ENCODE data around the gene TAOK1. TPM values are rescaled to one million over a fixed set of nuclear protein-coding genes. Genes with fewer than 3 reads are reported as not detected.

TAOK1 gene
- 16.3 to 25.2 TPM (median 23.1 TPM) in 5 replicates for total RNA-seq (2022; extraction: Qiagen RNA extraction; ENCODE audit: low read depth)

DNA sequence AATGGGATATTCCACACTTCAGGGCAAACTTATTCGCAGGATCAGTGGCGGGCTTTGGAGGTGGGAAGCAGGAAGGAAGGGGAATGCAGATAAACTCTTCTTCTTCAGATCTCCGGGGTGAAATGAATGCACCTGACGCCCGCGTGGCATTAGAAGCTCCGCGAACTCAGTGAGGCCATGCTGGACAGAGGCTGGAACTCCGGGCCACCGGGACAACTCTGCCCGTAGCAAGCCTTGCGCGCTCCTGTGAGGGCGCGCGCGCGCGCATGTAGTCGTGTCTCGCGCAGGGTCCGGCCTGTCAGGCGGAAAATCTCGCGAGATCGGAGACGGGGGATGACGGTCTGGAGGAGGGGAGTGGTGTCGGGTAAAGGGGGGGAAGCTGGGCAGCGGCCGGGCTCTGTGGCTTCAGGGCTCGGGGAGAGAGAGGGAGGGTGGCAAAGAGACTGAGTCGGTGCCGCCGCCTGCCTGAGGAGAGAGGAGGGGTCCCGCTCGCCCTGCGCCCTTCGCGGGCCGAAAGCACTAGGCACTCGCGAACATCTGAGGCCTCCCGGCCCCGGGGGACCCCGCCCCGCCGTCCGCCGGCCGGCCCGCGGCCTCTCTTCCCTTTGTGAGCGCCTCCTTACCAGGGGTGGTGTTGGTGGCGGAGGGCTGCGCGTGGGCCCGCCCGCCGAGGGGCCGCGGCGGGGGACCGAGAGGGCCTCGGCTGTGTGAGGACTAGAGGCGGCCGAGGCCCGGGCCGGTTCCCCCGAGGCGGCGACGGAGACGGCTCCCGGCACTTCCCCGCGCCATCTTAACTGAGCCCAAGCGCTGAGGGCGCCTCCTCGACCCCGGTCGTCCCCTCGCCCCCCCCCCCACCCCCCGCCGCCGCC, at the start of gene TAOK1:
TSS of gene TAOK1 (plus strand) at position 382 of the 869 bp plus-strand sequence. CDS start 61,186 bp downstream, outside the sequence.

DNA sequence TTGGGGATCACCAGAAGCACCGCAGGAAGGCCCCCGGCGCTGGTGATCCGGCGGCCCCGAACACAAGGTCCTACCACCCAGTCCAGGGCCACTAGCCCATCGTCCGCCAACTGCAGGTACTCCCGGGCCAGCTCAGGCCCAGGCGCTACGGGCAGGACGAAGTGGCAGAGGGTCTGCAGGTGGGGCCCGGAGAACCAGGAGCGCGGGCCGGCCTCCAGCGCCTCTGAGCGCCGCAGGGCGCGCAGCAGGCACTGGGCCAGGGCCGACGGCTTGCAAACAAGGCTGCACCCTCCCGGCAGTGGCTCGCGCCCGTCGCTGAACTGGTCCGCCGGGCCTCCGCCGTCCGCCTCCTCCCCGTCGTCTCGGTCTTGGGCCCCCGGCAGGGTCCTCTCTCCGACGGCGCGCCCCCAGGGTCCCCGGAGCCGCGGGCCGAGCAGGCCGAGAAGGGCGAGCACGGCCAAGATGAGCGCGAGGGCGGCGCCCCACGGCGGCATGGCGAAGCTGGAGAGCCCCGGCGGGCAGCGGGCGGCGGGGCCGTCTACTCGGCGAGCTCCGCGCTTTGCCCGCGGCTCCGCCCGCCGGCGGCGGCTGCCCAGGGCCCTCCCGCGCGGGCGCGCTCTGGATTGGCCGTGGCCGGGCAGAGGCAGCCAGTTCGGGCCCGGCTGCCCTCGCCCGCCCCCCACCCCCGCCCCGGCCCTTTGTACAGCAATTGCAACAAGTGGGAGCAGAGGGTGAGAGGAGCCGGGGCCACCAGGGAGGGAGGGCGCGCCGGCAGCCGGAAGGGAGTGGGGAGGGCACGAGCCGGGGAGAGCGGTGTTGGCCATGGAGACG, 176.5 kb downstream of the TAOK1 start, which contains the start of gene ABHD15:
TSS of gene ABHD15 (minus strand) at position 565 of the 831 bp plus-strand sequence. CDS start at position 494, 71 bp downstream.

DNA sequence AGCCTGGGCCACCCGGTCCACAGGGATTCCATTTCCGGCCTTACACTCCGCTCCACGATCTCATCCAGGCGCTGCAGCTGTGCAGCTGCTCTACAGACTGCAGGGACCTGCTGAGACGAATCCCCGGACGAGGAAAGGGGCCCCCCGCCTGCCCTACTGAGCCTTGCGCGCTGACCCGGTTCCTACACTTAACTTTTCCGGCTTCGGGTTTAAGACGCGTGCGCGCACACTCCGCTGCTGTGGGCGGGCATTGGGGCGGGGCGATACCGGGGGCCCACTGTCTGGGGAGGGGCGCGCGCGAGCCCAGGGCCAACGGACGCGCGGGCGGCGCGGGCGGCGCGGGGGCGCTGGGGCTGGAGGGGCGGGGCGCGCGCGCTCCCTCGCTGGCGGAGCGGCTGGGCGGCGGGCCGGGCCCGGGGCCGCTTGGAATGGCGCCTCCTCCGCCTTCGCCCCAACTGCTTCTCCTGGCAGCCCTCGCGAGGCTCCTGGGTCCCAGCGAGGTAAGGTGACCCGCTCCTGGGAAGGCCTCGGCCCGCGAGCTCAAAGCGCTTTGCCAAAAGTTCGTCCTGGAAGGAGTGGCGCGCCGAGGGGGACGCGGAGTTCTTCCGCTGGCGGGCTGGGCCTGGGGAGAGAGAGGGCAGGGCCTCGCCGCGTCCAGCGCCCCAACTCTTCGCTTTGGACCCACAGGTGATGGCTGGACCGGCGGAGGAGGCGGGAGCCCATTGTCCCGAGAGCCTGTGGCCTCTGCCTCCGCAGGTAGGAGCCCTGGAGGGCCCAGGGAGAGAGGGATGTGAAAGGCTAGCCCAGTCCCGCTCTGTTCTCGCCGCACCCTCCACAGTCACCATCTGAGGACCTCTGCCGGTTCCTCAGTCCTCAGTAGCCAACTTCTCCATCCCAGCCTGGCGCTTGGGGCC, 178.4 kb downstream of the TAOK1 start, which contains the start of gene TP53I13:
TSS of gene TP53I13 (plus strand) at position 371 of the 914 bp plus-strand sequence. CDS start at position 429, 58 bp downstream.

DNA sequence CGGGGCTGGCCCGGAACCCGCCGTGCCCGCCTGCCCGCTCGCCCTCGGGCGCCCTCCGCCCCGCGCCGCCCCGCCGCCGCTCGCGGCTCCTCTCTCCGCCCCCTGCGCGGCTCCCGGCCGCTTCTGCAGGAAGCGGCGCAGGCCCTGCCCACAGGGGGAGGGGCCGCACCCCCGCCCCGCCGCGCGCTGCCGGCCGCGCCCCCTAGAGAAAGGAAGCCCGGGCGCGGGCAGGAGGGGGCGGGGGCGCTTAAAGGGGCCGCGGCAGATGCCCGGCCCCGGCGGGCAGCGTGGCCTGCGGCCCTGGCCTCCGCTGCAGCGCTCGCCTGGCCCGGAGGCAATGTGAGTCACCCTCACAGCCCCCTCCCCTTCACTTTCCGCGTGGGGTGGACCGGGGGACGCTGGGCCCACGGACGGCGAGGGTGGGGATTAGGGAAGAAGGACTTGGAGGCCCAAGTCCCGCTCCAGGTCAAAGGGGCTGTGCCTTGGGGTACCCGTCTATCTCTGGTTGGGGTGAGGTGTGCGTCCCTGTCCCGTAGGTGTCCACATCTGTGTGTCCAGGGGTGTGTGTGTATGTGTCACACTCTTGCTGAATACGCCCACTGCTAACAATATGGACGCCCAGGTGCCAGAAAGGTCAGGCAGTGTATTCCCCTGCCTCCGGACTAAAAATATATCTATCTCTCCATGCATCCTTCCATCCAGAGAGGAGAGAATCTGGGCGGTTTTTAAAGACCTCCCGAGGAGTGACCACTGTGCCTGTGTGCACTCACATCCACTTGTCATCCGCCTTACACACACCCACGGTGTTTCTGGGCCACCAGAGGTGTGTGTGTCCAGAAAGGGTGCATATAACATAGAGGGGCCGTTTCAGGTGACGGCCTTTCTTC, 199.6 kb downstream of the TAOK1 start, which contains the start of gene GIT1:
TSS of gene GIT1 (minus strand) at position 125 of the 887 bp plus-strand sequence. CDS start 270 bp downstream, outside the sequence.

DNA sequence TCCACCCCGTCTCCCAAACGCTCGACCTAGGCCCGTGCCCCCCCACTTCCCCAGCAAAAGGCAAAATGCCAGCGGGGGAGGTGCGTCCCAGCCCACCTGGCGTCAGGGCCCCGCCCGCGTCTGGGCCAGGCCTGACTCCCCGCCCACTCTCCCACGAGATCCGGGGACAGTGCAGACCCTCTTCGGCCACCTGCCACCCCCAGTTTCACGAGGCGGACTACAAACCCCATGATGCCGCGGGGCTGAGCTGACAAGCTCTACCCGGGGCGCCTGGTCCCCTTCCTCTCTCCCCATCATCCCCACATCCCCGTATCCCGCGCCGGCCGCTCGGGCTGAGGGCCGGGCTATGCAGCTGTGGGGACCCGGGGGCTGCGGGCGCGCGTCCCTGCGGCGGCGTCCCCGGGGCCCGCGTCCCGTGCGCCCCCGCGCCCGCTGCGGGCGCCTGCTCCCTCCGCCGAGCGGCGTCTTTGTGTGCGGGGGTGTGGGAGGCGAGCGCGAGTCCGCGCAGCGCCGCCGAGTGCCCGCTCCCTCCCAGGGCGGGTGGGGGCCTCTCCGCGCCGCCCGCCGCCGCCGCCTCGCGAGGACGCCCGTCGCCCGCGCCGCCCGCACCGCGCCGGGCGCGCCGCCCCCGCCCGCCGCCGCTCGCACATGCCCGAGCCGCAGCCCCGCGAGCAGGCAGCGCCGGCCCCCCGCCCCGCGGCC, 202.8 kb downstream of the TAOK1 start, which contains the start of gene ANKRD13B:
TSS of gene ANKRD13B (plus strand) at position 283 of the 702 bp plus-strand sequence. CDS start 490 bp downstream, outside the sequence.

Other genes with a start within 250 kb of the TAOK1 start
- 29.6 to 34.7 TPM (median 30.9 TPM) in 5 replicates for gene MYO18A, start 210.0 kb upstream of the TAOK1 start, total RNA-seq (2022; extraction: Qiagen RNA extraction; ENCODE audit: low read depth)
- not detected in 5 replicates for gene CRYBA1, start 143.5 kb upstream of the TAOK1 start, total RNA-seq (2022; extraction: Qiagen RNA extraction; ENCODE audit: low read depth)
- gene NUFIP2, start 96.2 kb upstream of the TAOK1 start, total RNA-seq (2022; extraction: Qiagen RNA extraction; ENCODE audit: low read depth) = 44.0 to 62.2 TPM (median 48.7 TPM) in 5 replicates
- 21.1 to 25.3 TPM (median 23.1 TPM) in 5 replicates for gene ABHD15, start 176.7 kb downstream of the TAOK1 start, total RNA-seq (2022; extraction: Qiagen RNA extraction; ENCODE audit: low read depth)
- gene TP53I13, start 178.3 kb downstream of the TAOK1 start, total RNA-seq (2022; extraction: Qiagen RNA extraction; ENCODE audit: low read depth) = 64.0 to 90.4 TPM (median 77.2 TPM) in 5 replicates
- 54.1 to 73.3 TPM (median 67.3 TPM) in 5 replicates for gene GIT1, start 199.3 kb downstream of the TAOK1 start, total RNA-seq (2022; extraction: Qiagen RNA extraction; ENCODE audit: low read depth)
- 18.8 to 27.6 TPM (median 24.3 TPM) in 5 replicates for gene ANKRD13B, start 202.8 kb downstream of the TAOK1 start, total RNA-seq (2022; extraction: Qiagen RNA extraction; ENCODE audit: low read depth)
- gene CORO6, start 232.5 kb downstream of the TAOK1 start, total RNA-seq (2022; extraction: Qiagen RNA extraction; ENCODE audit: low read depth) = 4.9 to 8.1 TPM (median 6.4 TPM) in 5 replicates

Measured in A549 treated with CpdA at 1 μM for 4 hours (cell line).